Activated CD4-positive, alpha-beta T cell treated with anti-CD3 and anti-CD28 coated beads for 36 hours (primary cell): ENCODE results near the gene CPED1. TPM values are rescaled to one million over a fixed set of nuclear protein-coding genes. Genes with fewer than 3 reads are reported as not detected.

ENCODE experiments used
- ATAC-seq: fragments of 200-7000 bp; cut with Tn5 transposase; one replicate; pipeline ENCODE4 v1.10.0; 2021; ENCODE audit warnings: mild to moderate bottlenecking, moderate library complexity
- CTCF ChIA-PET: fragments of 350-600 bp; sonication (Branson Sonifier 250); formaldehyde crosslinking; loops from one replicate; lab custom pipeline; 2021; ENCODE audit warnings: antibody characterized with exemption; lab: Charles Lee
- POLR2A ChIA-PET: fragments of 350-600 bp; sonication (Branson Sonifier 250); formaldehyde crosslinking; loops from one replicate; lab custom pipeline; 2021; ENCODE audit warnings: antibody characterized with exemption, inconsistent platforms; lab: Charles Lee
- DNase-seq: peaks from one replicate; pipeline ENCODE4 v3.0.0-alpha.2; 2020
- H3K27ac Mint-ChIP-seq: one replicate; pipeline ENCODE4 v1.8.0; 2021; ENCODE audit warnings: mixed read lengths
- H3K27me3 Mint-ChIP-seq: one replicate; pipeline ENCODE4 v1.8.0; 2021; ENCODE audit warnings: mixed read lengths
- H3K36me3 Mint-ChIP-seq: one replicate; pipeline ENCODE4 v1.8.0; 2021; ENCODE audit warnings: low read depth, mixed read lengths
- H3K4me1 Mint-ChIP-seq: one replicate; pipeline ENCODE4 v1.8.0; 2021; ENCODE audit warnings: mixed read lengths
- H3K4me3 Mint-ChIP-seq: one replicate; pipeline ENCODE4 v1.8.0; 2021; ENCODE audit warnings: mild to moderate bottlenecking, moderate library complexity, mixed read lengths
- H3K9me3 Mint-ChIP-seq: one replicate; pipeline ENCODE4 v1.8.0; 2021; ENCODE audit warnings: low read depth, mixed read lengths
- intact Hi-C, 2 experiments: fragments of 100-400 bp; cut with DNase I in 1 of 2; cut with micrococcal nuclease in 1 of 2; formaldehyde crosslinking; loops; one replicate each; pipeline versions ENCODE4 v1.14.2 to v1.15.1; 2022 to 2024; cut with DNase I, micrococcal nuclease
- total RNA-seq, 2 experiments: library from RNA; stranded (reverse); gene quantifications; one replicate each; pipeline ENCODE4 v1.2.3, GENCODE V29; 2021

Gene CPED1
- total RNA-seq, 2 experiments from 2014 or later = not detected

DNA sequence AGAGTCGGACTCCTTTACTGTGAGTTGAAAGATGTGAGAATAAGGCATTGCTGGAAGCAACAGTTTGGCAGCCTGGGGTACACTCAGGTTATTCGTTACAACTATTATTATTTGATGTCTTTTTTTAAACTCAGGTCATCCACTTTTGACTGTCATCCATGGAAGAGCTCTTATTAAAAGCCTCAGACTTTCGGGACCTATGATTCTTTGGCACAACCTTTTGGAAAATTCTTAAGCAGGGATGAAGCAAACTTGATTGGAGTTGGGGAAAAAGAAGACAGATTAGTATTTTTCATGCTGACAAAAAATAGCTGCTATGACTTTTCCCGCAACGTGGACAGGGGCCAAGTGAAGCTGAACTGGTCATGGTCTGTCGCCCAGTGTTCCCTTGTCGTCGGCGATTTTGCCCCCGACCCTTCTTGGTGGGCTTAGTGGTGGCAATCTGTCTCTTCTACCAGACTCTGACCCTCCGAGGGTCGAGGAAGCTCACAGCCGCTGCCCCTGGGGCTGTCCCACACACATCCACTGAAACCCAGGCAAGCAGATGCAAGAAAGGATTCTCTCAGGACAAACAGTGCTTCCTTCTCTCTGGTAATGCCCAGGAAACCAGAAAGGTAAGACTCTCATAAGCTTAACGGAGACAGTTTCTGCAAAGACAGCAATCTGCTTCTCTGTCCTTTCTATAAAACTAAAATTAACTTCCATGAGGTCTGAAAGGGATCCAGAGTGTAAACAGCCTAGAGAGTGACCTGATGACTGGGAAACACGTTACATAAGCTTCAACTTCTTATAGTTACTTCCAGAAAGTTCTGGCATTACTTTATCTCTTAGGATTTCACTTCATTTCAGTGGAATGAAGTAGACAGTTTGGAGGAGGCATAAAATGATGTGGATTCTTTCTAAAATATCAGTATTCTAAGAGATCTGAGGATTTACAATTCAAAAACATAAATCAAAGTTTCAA lies 1.0 kb downstream of the CPED1 start:
- DNase-seq (no peak), ATAC-seq (no peak)
- H3K27me3 Mint-ChIP-seq = peaks cover 40% of the 10 kb centered on the region
- no peak overlapping the region for H3K27ac Mint-ChIP-seq
- CTCF ChIA-PET = interaction anchor here (0.8 to 6.7 kb wide), 7 partner anchors 9 to 119 kb away, joined by 3 to 57 read pairs (median 5); no protein-coding TSS in a partner anchor
- no peaks in the 10 kb centered on the region for H3K9me3 Mint-ChIP-seq
- H3K36me3 Mint-ChIP-seq = no peaks in the 10 kb centered on the region
- intact Hi-C loops = loop anchor here (2.0 to 10.0 kb wide), 4 partner anchors 39 to 1005 kb away; partner anchors contain the start of gene ING3 (in 1 of the 2)
- peak overlapping the region; percentile 53 for H3K4me3 Mint-ChIP-seq
- H3K4me1 Mint-ChIP-seq = peaks cover 17% of the 10 kb centered on the region
- POLR2A ChIA-PET = no interaction called here

- intact Hi-C loops = no loop called here
- Mint-ChIP-seq H3K4me3 (no peak overlapping the region), H3K36me3 (no peaks in the 10 kb centered on the region), H3K27ac (no peak overlapping the region), H3K4me1 (peaks cover 24% of the 10 kb centered on the region), H3K9me3 (no peaks in the 10 kb centered on the region), H3K27me3 (peaks cover 40% of the 10 kb centered on the region)
- ATAC-seq = no peak
- DNase-seq = no peak
- POLR2A ChIA-PET = no interaction called here
- CTCF ChIA-PET = interaction anchor here (1.0 to 6.7 kb wide), 4 partner anchors 12 to 118 kb away, joined by 3 to 57 read pairs (median 8); no protein-coding TSS in a partner anchor
These were observed 2.1 kb downstream of the CPED1 start for GRCh38 chr7:120990468-120991118.

DNA sequence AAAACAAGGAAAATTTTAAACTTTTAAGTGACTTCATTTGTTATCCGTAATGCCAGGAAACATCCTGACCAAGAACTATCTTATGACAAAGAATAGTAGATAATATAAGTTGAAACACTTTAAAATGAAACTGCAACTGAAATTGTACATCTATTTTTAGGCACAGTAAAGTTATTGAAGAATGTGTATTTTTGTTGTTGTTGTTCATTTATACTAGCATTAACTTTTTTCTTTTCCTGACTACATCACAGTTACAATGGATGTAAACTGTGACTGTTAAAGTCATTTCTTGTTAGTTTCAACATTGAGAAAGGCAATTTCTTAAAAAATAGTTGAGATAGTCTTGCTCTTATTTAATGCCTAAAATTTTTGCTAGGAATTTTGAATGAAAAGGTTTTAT lies 2.6 kb downstream of the CPED1 start:
- no peaks in the 10 kb centered on the region for H3K36me3 Mint-ChIP-seq
- H3K27me3 Mint-ChIP-seq = peaks cover 40% of the 10 kb centered on the region
- ATAC-seq = no peak
- DNase-seq = no peak
- peaks cover 29% of the 10 kb centered on the region for H3K4me1 Mint-ChIP-seq
- no peaks in the 10 kb centered on the region for H3K9me3 Mint-ChIP-seq
- POLR2A ChIA-PET = no interaction called here
- CTCF ChIA-PET = interaction anchor here (3.1 to 6.7 kb wide), 2 partner anchors 92 to 117 kb away, joined by 14 to 57 read pairs; no protein-coding TSS in a partner anchor
- intact Hi-C loops = no loop called here
- H3K4me3 Mint-ChIP-seq = no peak overlapping the region
- no peak overlapping the region for H3K27ac Mint-ChIP-seq

GRCh38 chr7:120991581-120991980 lies 3.1 kb downstream of the CPED1 start:
- POLR2A ChIA-PET = no interaction called here
- Mint-ChIP-seq H3K27me3 (peaks cover 37% of the 10 kb centered on the region), H3K9me3 (no peaks in the 10 kb centered on the region), H3K36me3 (no peaks in the 10 kb centered on the region), H3K27ac (no peak overlapping the region), H3K4me1 (peaks cover 32% of the 10 kb centered on the region), H3K4me3 (no peak overlapping the region)
- DNase-seq = no peak
- intact Hi-C loops = no loop called here
- no peak for ATAC-seq
- CTCF ChIA-PET = interaction anchor here (3.1 kb wide), 1 partner anchor 117 kb away, joined by 14 read pairs; no protein-coding TSS in a partner anchor

GRCh38 chr7:120992272-120992964 lies 3.9 kb downstream of the CPED1 start:
- Mint-ChIP-seq H3K4me1 (peaks cover 37% of the 10 kb centered on the region), H3K27me3 (peaks cover 32% of the 10 kb centered on the region), H3K9me3 (no peaks in the 10 kb centered on the region), H3K4me3 (no peak overlapping the region), H3K36me3 (no peaks in the 10 kb centered on the region), H3K27ac (no peak overlapping the region)
- no peak for ATAC-seq
- DNase-seq = no peak
- CTCF ChIA-PET = no interaction called here
- POLR2A ChIA-PET = no interaction called here
- intact Hi-C loops = no loop called here

- H3K27ac Mint-ChIP-seq = no peak overlapping the region
- H3K9me3 Mint-ChIP-seq = no peaks in the 10 kb centered on the region
- intact Hi-C loops = no loop called here
- POLR2A ChIA-PET = no interaction called here
- H3K4me3 Mint-ChIP-seq = no peak overlapping the region
- DNase-seq (no peak), ATAC-seq (no peak)
- no peaks in the 10 kb centered on the region for H3K36me3 Mint-ChIP-seq
- peaks cover 33% of the 10 kb centered on the region for H3K4me1 Mint-ChIP-seq
- CTCF ChIA-PET = no interaction called here
- peaks cover 26% of the 10 kb centered on the region for H3K27me3 Mint-ChIP-seq
These were observed 4.5 kb downstream of the CPED1 start for GRCh38 chr7:120992965-120993494.

GRCh38 chr7:120993553-120994191 lies 5.2 kb downstream of the CPED1 start:
- H3K27me3 Mint-ChIP-seq = peaks cover 21% of the 10 kb centered on the region
- CTCF ChIA-PET = no interaction called here

GRCh38 chr7:120994512-120995410 lies 6.2 kb downstream of the CPED1 start:
- no peaks in the 10 kb centered on the region for H3K36me3 Mint-ChIP-seq
- intact Hi-C loops = no loop called here

More at GRCh38 chr7:120993553-120994191, 5.2 kb downstream of the CPED1 start:
- Mint-ChIP-seq H3K27ac (no peak overlapping the region), H3K36me3 (no peaks in the 10 kb centered on the region), H3K4me3 (no peak overlapping the region), H3K9me3 (no peaks in the 10 kb centered on the region), H3K4me1 (peaks cover 28% of the 10 kb centered on the region)
- intact Hi-C loops = no loop called here
- ATAC-seq = no peak
- POLR2A ChIA-PET = no interaction called here
- DNase-seq = no peak

DNA sequence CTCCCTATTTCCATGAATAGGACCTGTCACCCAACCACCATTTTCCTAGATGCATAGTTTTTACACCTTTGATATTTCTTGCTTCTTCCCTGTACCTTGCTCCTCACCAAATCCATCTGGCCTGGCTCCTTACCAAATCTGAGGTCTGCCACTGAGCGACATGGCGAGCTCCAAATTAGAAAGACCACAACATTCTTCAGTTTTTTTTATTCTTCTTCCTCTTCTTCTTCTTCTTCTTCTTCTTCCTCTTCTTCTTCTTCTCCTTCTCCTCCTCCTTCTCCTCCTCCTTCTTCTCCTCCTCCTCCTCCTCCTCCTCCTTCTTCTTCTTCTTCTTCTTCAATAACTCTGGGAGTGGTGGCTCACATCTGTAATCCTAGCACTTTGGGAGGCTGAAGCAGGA lies 7.1 kb downstream of the CPED1 start:
- ChIA-PET CTCF (no interaction called here), POLR2A (no interaction called here)
- H3K4me1 Mint-ChIP-seq = peaks cover 28% of the 10 kb centered on the region
- no peaks in the 10 kb centered on the region for H3K36me3 Mint-ChIP-seq
- H3K4me3 Mint-ChIP-seq = no peak overlapping the region
- no peak overlapping the region for H3K27ac Mint-ChIP-seq
- no peak for DNase-seq
- peaks cover 6% of the 10 kb centered on the region for H3K27me3 Mint-ChIP-seq
- no peaks in the 10 kb centered on the region for H3K9me3 Mint-ChIP-seq
- no peak for ATAC-seq
- intact Hi-C loops = no loop called here

More at GRCh38 chr7:120994512-120995410, 6.2 kb downstream of the CPED1 start:
- ATAC-seq (no peak), DNase-seq (no peak)
- no peak overlapping the region for H3K27ac Mint-ChIP-seq
- H3K9me3 Mint-ChIP-seq = no peaks in the 10 kb centered on the region
- ChIA-PET POLR2A (no interaction called here), CTCF (interaction anchor here (1.3 kb wide), 1 partner anchor 9 kb away, joined by 3 read pairs; no protein-coding TSS in a partner anchor)
- no peak overlapping the region for H3K4me3 Mint-ChIP-seq
- peaks cover 10% of the 10 kb centered on the region for H3K27me3 Mint-ChIP-seq
- H3K4me1 Mint-ChIP-seq = peaks cover 23% of the 10 kb centered on the region
